Suprapubic skin (tissue), 4 donors: Measurements from ENCODE around the gene ZDHHC11B.
"Not testable (repeated sequence)": the region's sequence is repeated elsewhere in the genome, so short reads cannot be mapped to it uniquely, and the experiment has no call there.

Experiments
- CTCF ChIP-seq, 2 donors: fragments of 200-600 bp in 1 of 2; fragments of 450-650 bp in 1 of 2; sonication (generic) in 1 of 2; IDR thresholded peaks; one replicate each; pipeline ENCODE4 v1.5.1; 2016 to 2019; ENCODE audit warnings: antibody characterized with exemption in 2 of 2, mild to moderate bottlenecking in 1 of 2, moderate library complexity in 1 of 2
- POLR2A ChIP-seq, 2 donors: fragments of 450-650 bp; IDR thresholded peaks; one replicate each; pipeline ENCODE4 v1.6.1; 2017; ENCODE audit warnings: antibody characterized with exemption in 2 of 2, mild to moderate bottlenecking in 2 of 2, moderate library complexity in 2 of 2
- POLR2AphosphoS5 ChIP-seq, 3 donors: sonication (generic); formaldehyde crosslinking; IDR thresholded peaks; one replicate each; pipeline ENCODE4 v1.6.1; 2017; ENCODE audit warnings: antibody characterized with exemption in 3 of 3

- not testable (repeated sequence) for TF ChIP-seq POLR2A, POLR2AphosphoS5, CTCF (IDR thresholded peaks at IDR 0.05)
Measured at GRCh38 chr5:774854-775505, 9.5 kb downstream of the ZDHHC11B start.
